MG63 (cell line): ENCODE data around the gene ABR. TPM values are rescaled to one million over a fixed set of nuclear protein-coding genes. Genes with fewer than 3 reads are reported as not detected.
"Not testable (repeated sequence)": the region's sequence is repeated elsewhere in the genome, so short reads cannot be mapped to it uniquely, and the experiment has no call there.

Source experiments
- DNase-seq: peaks from one replicate; pipeline ENCODE4 v3.0.0-alpha.2; 2020
- H3K27me3 ChIP-seq: fragments of 250-450 bp; sonication (Bioruptor Pico); 2 replicates; pipeline ENCODE4 v1.5.1; 2020; ENCODE audit warnings: mild to moderate bottlenecking, moderate library complexity
- H3K36me3 ChIP-seq: fragments of 250-450 bp; sonication (Bioruptor Pico); 2 replicates; pipeline ENCODE4 v1.5.1; 2020; ENCODE audit warnings: mild to moderate bottlenecking, moderate library complexity
- H3K4me3 ChIP-seq: fragments of 250-450 bp; sonication (Bioruptor Pico); 2 replicates; pipeline ENCODE4 v1.5.1; 2020; ENCODE audit warnings: mild to moderate bottlenecking, moderate library complexity
- H3K9me3 ChIP-seq: fragments of 250-450 bp; sonication (Bioruptor Pico); 2 replicates; pipeline ENCODE4 v1.5.1; 2020; ENCODE audit warnings: mild to moderate bottlenecking, moderate library complexity
- total RNA-seq: library from RNA; depleted of rRNA; stranded (reverse); fragments of >200 nt; shearing (Covaris generic); gene quantifications from 2 replicates; pipeline ENCODE4 v1.2.3, GENCODE V29; 2014; ENCODE audit warnings: low replicate concordance

The ABR gene
- total RNA-seq, 1 experiment from 2014 or later: 24.0 TPM

DNA sequence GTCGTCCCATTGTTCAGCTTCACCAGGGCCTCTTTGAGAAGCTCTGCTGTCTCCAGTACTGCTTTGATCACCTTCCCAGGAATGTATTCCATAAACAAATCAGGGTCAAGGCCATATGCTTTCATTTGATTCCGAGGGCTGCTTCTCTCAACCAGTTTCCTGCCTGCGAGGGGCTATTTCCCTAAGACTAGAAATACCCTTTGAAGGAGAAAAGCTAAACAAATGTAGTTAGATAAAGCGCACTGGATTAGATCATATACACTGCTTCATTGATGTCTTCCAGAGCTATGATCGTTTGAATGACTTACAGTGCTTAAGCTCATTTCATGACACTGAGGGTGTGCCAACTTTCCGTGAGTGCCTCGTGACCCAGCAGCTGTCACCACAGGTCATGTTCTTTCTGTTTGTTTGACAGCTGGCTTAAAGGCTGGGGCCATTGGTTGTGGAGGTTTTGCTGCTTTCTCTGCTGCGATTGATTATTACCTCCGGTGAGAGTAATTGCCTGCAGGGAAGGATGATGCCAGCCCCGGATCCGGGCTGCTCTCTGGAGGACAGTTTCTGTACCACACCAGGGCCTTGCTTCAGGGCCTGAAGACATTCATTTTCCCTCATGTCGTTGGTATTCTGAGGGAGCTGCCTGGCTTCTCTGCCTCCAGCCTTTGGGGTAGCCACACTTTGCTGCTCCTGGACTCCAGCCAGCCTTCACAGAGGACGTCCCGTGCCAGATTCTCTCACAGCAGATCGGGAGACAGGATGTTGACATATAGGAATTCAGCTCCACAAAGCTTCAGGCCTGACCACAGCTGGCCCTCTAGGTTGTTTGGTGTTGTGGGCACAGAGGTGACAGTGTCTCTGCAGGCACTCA, 179.0 kb downstream of the ABR start:
- DNase-seq: no peak
- no peak overlapping the region for H3K4me3 ChIP-seq
- no peaks in the 10 kb centered on the region for H3K27me3 ChIP-seq
- peaks cover 25% of the 10 kb centered on the region for H3K36me3 ChIP-seq
- no peaks in the 10 kb centered on the region for H3K9me3 ChIP-seq

DNA sequence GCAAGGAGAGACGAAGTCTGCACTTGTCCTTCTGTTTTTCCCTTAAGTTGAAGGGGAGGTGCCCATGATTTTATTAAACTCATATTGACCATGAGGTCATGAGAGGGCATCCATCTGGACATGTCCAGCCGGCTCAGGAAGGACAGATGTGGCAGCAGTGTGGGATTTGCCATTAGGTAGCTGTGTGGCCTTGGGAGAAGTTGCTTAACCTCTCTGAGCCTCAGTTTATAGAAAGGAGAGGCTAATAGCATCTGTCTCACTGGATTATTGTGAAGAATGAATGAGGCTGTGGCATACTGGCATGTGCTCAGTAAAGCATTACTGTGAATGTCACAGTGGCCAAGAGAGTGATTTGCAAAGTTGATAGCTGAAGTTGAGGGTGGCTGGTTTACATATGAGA, 181.7 kb downstream of the ABR start:
- no peaks in the 10 kb centered on the region for H3K9me3 ChIP-seq
- H3K4me3 ChIP-seq: peak overlapping the region; percentile 79
- no peaks in the 10 kb centered on the region for H3K27me3 ChIP-seq
- peaks cover 22% of the 10 kb centered on the region for H3K36me3 ChIP-seq
- DNase-seq: no peak

DNA sequence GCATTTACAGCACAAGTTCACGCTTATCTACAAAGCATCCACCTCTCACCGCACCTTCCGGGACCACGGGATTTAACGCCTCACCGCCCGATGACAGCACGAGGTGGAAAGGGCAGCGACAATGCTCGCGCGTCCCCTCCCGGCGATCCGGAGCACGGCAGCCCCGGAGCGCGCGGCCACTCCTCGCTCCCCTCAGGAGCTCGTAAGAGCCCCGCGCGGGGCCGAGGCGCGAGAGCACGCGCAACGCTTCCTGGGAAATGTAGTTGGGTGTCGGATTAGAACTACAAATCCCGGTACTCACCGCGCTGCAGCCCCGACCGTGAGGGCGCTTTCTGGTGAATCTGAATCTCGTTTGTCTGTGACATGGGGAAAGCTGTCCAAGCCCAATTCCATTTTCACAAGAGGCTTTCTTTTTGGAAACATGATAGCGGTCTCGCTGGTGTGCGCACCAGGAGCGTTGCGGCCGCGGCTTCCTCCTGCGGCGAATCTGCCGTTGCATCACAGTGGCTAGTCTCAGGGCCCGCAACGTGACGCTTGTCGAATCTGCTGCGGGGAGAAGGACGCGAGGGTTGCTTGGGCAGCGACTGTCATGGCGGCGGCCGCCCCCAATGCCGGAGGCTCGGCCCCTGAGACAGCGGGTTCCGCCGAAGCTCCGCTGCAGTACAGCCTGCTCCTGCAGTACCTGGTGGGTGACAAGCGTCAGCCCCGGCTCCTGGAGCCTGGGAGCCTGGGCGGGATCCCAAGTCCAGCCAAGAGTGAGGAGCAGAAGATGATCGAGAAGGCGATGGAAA, 183.0 kb downstream of the ABR start, which contains the start of gene TIMM22:
TIMM22 (plus strand) TSS at position 576 of the 791 bp plus-strand sequence; CDS start at position 590, 14 bp downstream.
- H3K27me3 ChIP-seq: no peaks in the 10 kb centered on the region
- peaks cover 22% of the 10 kb centered on the region for H3K36me3 ChIP-seq
- no peaks in the 10 kb centered on the region for H3K9me3 ChIP-seq
- DNase-seq: peak; percentile 88
- H3K4me3 ChIP-seq: peak within 1 kb of the TSS; percentile 79

DNA sequence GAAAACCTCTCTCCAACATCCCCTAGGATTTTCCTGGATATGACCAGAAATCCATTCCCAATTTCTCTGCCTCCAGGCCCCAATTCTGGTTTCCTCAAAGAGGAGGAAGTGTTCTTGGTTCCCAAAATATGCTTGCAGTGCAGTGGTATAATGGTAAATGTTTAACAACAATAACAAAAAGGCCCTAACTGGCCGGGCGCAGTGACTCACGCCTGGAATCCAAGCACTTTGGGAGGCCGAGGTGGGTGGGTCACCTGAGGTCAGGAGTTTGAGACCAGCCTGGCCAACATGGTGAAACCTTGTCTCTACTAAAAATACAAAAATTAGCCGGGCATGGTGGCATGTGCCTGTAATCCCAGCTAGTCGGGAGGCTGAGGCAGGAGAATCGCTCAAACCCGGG, 184.5 kb downstream of the ABR start:
- not testable (repeated sequence) for H3K9me3 ChIP-seq, H3K4me3 ChIP-seq, H3K27me3 ChIP-seq, DNase-seq
- peaks cover 12% of the 10 kb centered on the region for H3K36me3 ChIP-seq

DNA sequence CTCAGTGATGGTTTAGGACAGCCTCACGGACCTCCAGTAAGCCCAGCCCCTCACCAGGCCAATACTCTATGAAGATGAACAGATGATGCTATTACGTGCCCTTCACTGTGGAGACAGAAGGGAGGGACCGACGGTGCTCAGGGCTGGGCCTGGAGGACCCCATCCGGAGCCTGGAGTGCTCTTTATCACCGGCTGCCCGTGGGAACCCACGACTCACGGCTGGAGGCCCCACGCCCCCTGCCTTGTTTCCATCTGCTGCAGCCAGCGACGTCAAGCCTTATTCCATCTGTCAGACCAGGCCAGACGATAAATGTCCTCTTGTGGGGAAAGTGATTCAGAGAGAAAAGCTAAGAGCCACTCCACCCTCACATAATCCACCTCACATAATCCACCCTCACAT, 186.8 kb downstream of the ABR start:
- no peak for DNase-seq
- H3K36me3 ChIP-seq: no peaks in the 10 kb centered on the region
- H3K27me3 ChIP-seq: no peaks in the 10 kb centered on the region
- no peaks in the 10 kb centered on the region for H3K9me3 ChIP-seq
- no peak overlapping the region for H3K4me3 ChIP-seq

DNA sequence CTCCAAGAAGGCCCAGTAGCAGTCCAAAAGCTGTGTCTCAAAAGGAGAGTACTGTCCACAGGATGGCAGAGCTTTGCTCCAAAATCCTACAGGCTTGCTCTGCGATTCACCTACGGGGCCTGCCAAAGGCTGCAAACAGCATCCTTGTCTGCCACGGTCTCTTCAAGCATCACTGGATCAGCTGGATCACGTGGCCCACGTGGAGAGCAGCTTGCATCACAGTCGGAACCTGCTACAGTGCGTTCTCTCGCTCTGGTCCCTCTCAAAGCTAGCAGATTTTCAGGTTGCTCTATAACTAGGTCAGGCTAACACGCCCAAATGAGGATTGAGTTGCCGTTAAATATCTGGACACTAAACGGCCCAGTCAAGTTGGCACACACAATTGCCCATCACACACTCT, 191.2 kb downstream of the ABR start:
- Histone ChIP-seq H3K27me3 (no peaks in the 10 kb centered on the region), H3K9me3 (no peaks in the 10 kb centered on the region), H3K36me3 (no peaks in the 10 kb centered on the region), H3K4me3 (no peak overlapping the region)
- DNase-seq: no peak

DNA sequence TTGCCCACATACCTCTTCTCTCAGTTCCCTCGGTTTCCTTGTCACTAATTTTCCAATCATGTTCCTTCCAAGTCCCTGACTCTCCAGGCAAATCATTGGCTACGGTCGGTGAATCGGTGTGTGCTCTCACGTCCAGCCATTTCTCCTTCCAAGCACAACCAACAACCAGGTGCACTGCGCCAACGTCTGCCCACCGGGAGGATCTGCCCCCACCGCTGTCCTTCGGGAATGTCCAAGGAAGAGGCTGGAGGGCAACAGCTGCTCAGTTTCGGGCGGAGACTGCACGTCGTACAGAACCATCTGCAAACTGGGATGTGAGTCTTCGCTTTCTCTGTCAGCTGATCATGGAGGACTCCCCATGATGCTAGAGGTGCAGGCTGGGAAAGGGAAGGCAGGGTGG, 191.8 kb downstream of the ABR start:
- Histone ChIP-seq H3K9me3 (no peaks in the 10 kb centered on the region), H3K27me3 (no peaks in the 10 kb centered on the region), H3K4me3 (no peak overlapping the region), H3K36me3 (no peaks in the 10 kb centered on the region)
- no peak for DNase-seq

DNA sequence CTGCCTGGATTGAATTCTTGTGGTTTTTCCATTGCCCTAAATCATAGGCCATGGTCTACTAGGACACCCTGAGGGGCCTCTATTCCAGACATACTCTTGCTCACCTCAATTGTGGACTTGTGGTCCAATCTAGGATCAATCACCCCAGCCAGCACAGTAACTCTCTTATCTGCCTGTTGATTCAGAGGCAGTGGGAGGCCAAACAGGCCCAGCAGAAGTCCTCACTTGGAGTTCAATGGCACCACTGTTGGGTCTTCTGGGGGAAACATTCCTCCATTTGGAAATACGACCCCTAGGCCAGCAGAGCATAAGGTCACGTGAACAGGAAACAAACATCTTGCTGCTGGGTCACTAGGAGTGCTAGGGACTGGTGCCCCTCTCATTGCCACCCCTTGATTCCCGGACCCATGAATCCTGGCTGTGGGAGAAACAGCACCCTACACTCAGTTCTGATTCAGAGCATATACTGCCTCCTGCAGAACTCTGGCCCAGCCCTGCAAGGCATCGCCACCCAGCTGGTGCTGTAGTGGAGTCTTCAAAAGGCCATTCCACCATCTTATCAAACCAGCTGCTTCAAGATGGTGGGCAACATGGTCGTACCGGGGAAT, 193.4 kb downstream of the ABR start:
- DNase-seq: no peak
- Histone ChIP-seq H3K9me3 (no peaks in the 10 kb centered on the region), H3K27me3 (no peaks in the 10 kb centered on the region), H3K4me3 (no peak overlapping the region), H3K36me3 (no peaks in the 10 kb centered on the region)

DNA sequence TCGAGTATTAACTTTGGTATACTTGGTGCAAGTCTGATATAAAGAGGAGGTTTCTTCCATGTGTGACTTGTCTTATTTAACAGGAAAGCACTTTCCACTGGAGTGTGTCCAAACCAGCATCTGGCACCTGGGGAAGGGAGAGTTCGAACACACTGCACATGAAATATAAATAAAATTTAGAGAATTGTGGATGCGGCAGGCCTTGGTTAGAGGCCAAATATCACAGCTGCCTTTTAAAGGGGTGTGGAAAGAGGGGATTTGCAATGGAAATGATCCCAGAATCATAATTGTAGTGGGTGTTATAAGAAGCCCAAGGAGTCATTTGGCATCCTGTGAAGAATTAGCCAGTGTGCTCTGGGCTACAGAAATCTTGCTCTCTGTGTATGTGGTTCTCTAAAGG, 195.9 kb downstream of the ABR start:
- no peaks in the 10 kb centered on the region for H3K27me3 ChIP-seq
- DNase-seq: no peak

DNA sequence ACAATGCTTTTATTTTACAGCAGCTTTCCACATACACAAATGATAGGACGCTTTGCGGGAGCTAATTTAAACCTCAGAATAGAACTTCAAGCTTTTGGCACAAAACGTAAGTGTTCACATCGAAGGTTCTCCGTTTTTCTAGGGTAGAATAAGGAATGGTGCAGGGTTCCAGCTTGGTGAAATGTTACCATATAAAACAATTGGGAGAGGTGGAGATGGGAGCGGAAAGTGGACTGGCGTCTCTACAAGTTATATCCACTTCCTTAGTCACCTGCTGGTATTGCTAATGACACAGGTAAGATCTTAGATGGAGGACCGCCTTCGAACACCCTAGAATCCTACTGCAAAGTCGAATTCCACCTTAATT, 198.5 kb downstream of the ABR start:
- no peaks in the 10 kb centered on the region for H3K9me3 ChIP-seq
- H3K27me3 ChIP-seq: no peaks in the 10 kb centered on the region
- DNase-seq: no peak
- peaks cover 16% of the 10 kb centered on the region for H3K36me3 ChIP-seq
- no peak overlapping the region for H3K4me3 ChIP-seq

More for the DNA sequence above, 195.9 kb downstream of the ABR start:
- no peaks in the 10 kb centered on the region for H3K9me3 ChIP-seq
- H3K4me3 ChIP-seq: no peak overlapping the region
- no peaks in the 10 kb centered on the region for H3K36me3 ChIP-seq

DNA sequence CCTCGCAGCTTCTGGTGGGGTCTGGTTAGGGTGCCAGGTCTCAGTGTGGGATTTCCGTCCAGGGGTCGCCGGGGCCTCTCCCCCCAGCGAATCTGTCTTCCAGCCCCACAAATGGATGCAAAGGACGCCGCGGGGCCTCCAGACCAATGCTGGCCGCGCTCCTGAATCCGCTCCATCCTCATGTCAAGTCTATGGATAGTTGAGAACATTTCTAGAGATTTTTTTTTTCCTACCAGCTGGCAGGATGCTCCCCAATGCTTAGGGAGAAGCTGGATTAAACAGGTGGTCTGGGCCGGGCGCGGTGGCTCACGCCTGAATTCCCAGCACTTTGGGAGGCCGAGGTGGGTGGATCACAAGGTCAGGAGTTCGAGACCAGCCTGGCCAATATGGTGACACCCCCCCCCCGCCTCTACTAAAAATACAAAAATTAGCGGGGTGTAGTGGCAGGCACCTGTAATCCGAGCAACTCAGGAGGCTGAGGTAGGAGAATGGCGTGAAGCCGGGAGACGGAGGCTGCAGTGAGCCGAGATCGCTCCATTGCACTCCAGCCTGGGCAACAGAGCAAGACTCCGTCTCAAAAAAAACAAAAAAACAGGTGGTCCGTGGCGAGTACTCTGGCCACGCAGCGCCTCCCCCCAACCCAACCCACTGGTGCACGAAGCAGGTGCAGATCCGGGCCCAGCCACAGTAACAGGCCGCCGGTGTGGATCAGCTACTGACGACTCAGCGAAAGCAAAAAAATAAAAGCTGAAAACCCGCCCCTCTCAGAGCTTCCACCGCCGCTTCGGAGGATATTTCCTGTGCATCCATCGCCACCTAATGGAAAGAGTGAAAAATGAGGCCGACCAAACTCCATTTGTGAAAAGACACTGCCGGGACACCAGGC, 199.1 kb downstream of the ABR start:
- Histone ChIP-seq H3K9me3 (no peaks in the 10 kb centered on the region), H3K36me3 (peaks cover 21% of the 10 kb centered on the region), H3K4me3 (peak overlapping the region; percentile 45), H3K27me3 (no peaks in the 10 kb centered on the region)
- DNase-seq: peak; percentile 61

DNA sequence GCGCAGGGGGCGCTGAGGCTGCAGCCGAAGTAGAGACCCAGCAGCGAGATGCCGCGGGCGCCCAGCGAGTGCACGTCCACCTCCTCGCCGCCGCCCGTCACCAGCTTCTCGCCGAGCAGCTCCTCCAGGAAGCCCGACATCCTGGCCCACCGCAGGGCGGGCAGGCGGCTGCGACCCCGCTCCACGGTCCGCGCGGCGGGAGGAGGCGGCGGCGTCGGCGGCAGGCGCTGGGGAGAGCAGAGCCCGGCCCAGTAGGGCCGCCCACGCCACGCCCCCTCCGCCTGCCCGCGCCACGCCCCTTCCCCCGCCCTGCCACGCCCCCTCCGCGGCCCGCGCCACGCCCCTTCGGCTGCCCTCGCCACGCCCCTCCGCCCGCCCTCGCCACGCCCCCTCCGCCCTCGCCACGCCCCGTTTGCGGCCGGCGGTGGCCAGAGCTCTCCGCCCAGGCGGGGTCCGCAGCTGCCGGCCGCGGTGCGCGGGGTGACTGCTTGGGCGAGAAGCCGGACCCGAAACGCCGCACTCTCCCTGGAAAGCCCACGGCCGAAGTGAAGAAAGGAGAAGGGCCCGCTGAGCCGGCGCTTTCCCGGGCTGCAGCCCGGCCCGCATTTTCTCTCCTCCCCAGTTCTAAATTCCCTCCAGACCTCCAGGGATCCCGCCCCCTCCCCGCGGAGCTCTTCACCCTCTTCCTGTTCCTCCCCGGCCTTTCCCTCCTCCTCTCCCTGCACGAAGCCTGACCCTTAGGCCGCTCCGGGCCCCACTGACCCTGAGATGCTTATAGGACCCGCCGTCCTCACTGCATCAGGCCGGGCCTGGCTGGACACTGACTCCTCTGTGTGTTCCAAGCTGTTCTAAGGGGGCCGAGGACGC, 200.0 kb downstream of the ABR start, which contains the start of gene NXN:
NXN (minus strand) TSS at position 238 of the 867 bp plus-strand sequence.
- peak within 1 kb of the TSS; percentile 70 for H3K4me3 ChIP-seq
- peaks cover 21% of the 10 kb centered on the region for H3K36me3 ChIP-seq
- peak; percentile 76 for DNase-seq
- no peaks in the 10 kb centered on the region for H3K27me3 ChIP-seq
- no peaks in the 10 kb centered on the region for H3K9me3 ChIP-seq

DNA sequence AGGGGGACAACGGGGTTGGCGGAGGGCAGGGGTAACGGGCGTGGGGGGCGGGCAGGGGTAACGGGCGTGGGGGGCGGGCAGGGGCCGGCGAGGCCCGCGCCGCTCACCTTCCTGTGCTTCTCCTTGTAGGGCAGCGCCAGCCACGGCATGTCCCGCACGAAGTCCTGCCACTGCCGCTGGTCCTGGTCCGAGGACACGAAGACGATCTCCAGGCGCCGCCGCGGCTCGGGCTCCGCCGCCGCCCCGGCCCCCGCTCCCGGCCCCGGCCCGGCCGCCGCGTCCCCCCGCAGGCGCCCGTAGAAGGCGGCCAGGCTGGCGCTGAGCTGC, 200.6 kb downstream of the ABR start:
- DNase-seq: no peak
- Histone ChIP-seq H3K36me3 (peaks cover 21% of the 10 kb centered on the region), H3K4me3 (peak overlapping the region; percentile 56), H3K9me3 (no peaks in the 10 kb centered on the region), H3K27me3 (no peaks in the 10 kb centered on the region)

DNA sequence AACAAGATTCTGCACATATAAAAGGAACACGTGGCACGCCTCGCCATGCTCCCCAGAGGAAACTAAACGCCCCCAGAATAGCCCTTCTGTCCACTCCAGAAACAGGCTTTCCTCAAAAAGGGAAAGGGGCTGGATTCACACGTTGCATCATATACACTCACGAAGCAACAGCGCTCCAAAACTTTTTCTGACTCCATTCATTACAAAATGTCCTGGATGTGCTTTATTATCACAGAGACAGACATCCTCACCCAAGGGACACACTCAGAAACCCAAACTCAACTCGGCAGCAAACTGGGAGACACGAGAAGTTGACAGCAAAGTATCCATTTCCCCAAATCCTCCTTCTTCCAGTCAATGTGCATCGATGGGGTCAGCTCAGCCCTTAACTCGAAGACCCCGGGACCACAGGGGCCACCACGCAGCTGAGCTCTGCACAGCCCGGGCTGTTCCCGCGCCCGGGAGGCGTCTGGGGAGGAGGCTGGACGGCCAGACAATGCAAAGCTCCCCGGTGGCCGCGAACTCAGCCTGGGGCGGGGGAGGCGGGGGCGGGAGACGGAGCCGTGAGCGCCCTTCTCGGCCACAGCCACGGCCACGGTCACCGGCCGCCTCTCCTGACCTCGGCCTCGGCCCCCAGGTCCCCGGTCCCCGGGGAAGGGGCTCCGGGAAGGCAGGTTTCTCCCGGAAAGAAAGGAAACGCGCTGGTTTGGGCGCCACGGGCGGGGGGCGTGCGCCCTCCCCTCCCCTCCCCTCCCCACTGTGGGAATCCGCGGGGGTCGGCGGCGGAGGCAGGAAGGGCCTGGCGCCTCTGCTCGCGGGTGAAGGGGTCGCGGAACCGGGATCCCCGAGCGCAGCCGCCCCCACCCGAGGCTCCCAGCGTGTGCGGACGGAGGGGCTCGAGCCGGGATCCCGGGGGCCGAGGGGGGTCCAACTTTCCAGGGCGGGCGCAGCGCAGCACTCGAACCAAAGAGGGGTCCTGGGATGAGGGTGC, 201.4 kb downstream of the ABR start:
- Histone ChIP-seq H3K27me3 (no peaks in the 10 kb centered on the region), H3K9me3 (no peaks in the 10 kb centered on the region), H3K4me3 (peak overlapping the region; percentile 70), H3K36me3 (peaks cover 21% of the 10 kb centered on the region)
- peak; percentile 49 for DNase-seq

DNA sequence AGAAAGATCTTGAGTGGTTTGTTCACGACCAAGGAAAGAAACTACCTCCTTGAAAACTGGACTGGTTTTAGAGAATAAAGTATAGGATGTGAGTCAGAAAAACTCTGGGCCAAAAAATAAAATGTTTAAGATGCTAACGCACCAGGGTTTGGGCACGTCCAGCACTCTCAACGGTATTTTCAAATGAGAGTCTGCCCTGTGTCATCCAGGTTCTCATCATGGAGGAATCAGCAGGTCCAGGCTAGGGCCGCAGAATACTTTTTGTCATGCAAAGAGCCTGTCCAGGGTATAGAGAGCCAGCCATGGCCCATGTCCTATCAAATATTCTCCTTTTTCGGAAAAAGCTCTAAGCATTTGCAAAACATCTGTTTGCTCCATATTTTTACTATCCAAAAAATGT, 202.6 kb downstream of the ABR start:
- peak; percentile 53 for DNase-seq
- H3K4me3 ChIP-seq: peak overlapping the region; percentile 70
- peaks cover 23% of the 10 kb centered on the region for H3K36me3 ChIP-seq
- no peaks in the 10 kb centered on the region for H3K27me3 ChIP-seq
- no peaks in the 10 kb centered on the region for H3K9me3 ChIP-seq
